ENCODE data around the gene PDZD4.

DNA sequence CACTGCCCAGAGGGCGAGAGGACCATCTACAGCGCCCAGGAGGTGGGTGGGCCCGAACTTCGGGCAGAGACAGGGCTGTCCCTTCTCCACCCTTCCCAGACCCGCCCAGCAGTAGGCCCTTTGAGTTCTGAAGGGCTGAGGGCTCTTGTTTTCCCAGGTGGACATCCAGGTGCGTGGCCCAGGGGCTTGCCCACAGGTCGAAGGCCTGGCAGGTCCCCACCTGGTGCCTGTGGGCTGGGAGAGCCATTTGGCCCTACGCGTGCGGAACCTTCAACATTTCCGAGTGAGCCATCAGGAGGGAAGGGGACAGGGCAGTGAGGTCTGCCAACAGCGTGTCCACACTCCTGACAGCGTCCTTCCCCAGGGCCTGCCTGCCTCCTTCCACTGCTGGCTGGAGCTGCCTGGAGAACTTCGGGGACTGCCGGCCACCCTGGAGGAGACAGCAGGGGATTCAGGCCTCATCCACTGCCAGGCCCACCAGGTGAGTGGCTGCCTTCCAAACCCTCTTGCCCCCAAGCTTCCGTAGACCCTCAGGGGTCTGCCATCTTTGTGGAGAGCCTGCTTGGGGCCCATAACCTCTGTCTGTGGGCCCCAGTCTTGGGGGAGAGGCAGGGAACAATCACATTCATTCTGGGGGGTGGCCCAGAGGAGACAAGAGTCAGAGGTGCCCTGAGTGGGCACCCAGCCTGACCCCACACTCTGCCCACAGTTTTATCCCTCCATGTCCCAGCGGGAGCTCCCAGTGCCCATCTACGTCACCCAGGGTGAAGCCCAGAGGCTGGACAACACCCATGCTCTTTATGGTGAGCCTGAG is 59.5 kb downstream of the PDZD4 start:
- no peak for TF ChIP-seq POLR2A (IDR thresholded peaks at IDR 0.05)
- no peak for TF ChIP-seq CTCF (IDR thresholded peaks at IDR 0.05)

All from transverse colon (tissue), 3 donors.